ENCODE data around the gene IRF6. TPM values are rescaled to one million over a fixed set of nuclear protein-coding genes. Genes with fewer than 3 reads are reported as not detected.

Gene IRF6
- total RNA-seq, 1 experiment from 2014 or later: 17.2 TPM

DNA sequence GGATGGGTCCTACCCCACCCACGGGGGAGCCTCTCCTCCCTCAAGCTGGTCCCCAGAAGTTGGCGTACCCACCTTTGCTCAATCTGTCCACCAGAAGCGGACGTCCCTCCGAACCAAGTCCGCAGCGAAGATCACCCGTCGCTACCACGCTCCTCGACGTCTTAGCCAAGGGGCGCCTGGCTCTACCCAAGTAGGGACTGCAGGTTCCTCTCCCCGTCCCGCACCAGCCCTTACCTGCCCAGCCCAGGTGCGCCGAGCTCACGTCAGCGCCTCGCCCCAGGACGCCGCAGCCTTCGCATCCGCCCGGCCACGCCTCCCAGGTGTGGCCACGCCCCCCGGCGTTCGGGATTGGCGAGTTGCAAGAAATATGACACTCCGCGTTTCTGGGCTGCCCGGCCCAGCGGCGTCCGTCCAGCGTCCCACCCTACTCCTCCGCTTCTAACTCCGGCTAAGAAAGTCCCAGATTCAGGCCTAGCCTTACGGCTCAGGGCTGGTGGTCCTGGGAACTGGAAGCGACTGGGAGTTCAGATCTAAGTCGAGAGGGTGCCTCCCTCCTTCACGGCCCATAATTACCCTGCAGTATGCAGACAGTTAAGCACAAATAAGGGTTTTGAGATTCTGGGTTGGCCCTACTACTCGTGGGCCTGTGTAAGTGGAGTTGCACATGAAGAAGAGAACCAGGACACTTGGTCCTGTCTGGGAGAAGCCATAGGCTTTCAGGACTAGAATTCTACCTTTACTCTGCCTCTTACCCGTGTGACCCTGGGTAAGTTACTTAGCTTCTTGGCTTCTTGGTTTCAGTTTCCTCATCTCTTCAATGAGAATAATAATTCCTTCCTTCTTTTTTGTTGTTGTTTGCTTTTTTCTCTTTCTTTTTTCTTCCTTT, at the start of gene IRF6 (continued):
- TF ChIP-seq, protein P1, sequence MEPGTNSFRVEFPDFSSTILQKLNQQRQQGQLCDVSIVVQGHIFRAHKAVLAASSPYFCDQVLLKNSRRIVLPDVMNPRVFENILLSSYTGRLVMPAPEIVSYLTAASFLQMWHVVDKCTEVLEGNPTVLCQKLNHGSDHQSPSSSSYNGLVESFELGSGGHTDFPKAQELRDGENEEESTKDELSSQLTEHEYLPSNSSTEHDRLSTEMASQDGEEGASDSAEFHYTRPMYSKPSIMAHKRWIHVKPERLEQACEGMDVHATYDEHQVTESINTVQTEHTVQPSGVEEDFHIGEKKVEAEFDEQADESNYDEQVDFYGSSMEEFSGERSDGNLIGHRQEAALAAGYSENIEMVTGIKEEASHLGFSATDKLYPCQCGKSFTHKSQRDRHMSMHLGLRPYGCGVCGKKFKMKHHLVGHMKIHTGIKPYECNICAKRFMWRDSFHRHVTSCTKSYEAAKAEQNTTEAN (CRISPR knock-in tag; IDR thresholded peaks at IDR 0.05): 0 out of 2 replicates have a peak, but pooled peaks have one; percentile 15
- TF ChIP-seq ATF1 (CRISPR knock-in tag; IDR thresholded peaks at IDR 0.05) (no peak), ETV6 (CRISPR knock-in tag; IDR thresholded peaks at IDR 0.05) (peak; percentile 69; the same call in 1 of the 2 replicates), ESRRA (CRISPR knock-in tag; IDR thresholded peaks at IDR 0.05; ENCODE audit: borderline replicate concordance) (no peak)
- TF ChIP-seq, protein P2, sequence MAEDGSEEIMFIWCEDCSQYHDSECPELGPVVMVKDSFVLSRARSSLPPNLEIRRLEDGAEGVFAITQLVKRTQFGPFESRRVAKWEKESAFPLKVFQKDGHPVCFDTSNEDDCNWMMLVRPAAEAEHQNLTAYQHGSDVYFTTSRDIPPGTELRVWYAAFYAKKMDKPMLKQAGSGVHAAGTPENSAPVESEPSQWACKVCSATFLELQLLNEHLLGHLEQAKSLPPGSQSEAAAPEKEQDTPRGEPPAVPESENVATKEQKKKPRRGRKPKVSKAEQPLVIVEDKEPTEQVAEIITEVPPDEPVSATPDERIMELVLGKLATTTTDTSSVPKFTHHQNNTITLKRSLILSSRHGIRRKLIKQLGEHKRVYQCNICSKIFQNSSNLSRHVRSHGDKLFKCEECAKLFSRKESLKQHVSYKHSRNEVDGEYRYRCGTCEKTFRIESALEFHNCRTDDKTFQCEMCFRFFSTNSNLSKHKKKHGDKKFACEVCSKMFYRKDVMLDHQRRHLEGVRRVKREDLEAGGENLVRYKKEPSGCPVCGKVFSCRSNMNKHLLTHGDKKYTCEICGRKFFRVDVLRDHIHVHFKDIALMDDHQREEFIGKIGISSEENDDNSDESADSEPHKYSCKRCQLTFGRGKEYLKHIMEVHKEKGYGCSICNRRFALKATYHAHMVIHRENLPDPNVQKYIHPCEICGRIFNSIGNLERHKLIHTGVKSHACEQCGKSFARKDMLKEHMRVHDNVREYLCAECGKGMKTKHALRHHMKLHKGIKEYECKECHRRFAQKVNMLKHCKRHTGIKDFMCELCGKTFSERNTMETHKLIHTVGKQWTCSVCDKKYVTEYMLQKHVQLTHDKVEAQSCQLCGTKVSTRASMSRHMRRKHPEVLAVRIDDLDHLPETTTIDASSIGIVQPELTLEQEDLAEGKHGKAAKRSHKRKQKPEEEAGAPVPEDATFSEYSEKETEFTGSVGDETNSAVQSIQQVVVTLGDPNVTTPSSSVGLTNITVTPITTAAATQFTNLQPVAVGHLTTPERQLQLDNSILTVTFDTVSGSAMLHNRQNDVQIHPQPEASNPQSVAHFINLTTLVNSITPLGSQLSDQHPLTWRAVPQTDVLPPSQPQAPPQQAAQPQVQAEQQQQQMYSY (CRISPR knock-in tag; IDR thresholded peaks at IDR 0.05): no peak
- TF ChIP-seq, protein P3, sequence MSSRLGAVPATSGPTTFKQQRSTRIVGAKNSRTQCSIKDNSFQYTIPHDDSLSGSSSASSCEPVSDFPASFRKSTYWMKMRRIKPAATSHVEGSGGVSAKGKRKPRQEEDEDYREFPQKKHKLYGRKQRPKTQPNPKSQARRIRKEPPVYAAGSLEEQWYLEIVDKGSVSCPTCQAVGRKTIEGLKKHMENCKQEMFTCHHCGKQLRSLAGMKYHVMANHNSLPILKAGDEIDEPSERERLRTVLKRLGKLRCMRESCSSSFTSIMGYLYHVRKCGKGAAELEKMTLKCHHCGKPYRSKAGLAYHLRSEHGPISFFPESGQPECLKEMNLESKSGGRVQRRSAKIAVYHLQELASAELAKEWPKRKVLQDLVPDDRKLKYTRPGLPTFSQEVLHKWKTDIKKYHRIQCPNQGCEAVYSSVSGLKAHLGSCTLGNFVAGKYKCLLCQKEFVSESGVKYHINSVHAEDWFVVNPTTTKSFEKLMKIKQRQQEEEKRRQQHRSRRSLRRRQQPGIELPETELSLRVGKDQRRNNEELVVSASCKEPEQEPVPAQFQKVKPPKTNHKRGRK (CRISPR knock-in tag; IDR thresholded peaks at IDR 0.05; ENCODE audit: borderline replicate concordance): no peak

DNA sequence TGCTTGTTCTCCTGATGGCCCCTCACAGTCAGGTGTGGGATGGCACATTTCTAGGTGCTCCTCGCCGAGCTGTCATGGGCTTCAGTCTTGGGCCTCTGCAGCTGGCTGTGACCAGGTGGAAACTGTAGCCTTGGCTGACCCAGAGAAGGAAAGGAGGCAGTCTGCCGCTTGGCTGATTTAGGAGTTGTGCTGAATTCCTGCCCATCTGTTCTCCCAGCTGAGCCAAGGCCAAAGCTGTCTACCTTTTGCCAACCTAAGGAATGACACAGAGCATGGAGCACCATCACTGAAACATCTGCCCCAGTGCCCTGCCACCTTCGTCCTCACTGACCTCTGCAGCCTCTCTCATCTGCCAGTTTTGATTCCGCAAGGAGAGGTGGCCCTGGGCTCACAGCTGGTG, 49.7 kb upstream of the IRF6 start:
- POLR2A ChIA-PET: no interaction called here
- TF ChIP-seq, protein P4, sequence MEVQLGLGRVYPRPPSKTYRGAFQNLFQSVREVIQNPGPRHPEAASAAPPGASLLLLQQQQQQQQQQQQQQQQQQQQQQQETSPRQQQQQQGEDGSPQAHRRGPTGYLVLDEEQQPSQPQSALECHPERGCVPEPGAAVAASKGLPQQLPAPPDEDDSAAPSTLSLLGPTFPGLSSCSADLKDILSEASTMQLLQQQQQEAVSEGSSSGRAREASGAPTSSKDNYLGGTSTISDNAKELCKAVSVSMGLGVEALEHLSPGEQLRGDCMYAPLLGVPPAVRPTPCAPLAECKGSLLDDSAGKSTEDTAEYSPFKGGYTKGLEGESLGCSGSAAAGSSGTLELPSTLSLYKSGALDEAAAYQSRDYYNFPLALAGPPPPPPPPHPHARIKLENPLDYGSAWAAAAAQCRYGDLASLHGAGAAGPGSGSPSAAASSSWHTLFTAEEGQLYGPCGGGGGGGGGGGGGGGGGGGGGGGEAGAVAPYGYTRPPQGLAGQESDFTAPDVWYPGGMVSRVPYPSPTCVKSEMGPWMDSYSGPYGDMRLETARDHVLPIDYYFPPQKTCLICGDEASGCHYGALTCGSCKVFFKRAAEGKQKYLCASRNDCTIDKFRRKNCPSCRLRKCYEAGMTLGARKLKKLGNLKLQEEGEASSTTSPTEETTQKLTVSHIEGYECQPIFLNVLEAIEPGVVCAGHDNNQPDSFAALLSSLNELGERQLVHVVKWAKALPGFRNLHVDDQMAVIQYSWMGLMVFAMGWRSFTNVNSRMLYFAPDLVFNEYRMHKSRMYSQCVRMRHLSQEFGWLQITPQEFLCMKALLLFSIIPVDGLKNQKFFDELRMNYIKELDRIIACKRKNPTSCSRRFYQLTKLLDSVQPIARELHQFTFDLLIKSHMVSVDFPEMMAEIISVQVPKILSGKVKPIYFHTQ (CRISPR knock-in tag; IDR thresholded peaks at IDR 0.05): no peak
- TF ChIP-seq PRRX2 (CRISPR knock-in tag; IDR thresholded peaks at IDR 0.05): no peak
- no peak for TF ChIP-seq ESRRA (CRISPR knock-in tag; IDR thresholded peaks at IDR 0.05; ENCODE audit: borderline replicate concordance)
- TF ChIP-seq RORB (CRISPR knock-in tag; IDR thresholded peaks at IDR 0.05): no peak
- TF ChIP-seq, protein P5, sequence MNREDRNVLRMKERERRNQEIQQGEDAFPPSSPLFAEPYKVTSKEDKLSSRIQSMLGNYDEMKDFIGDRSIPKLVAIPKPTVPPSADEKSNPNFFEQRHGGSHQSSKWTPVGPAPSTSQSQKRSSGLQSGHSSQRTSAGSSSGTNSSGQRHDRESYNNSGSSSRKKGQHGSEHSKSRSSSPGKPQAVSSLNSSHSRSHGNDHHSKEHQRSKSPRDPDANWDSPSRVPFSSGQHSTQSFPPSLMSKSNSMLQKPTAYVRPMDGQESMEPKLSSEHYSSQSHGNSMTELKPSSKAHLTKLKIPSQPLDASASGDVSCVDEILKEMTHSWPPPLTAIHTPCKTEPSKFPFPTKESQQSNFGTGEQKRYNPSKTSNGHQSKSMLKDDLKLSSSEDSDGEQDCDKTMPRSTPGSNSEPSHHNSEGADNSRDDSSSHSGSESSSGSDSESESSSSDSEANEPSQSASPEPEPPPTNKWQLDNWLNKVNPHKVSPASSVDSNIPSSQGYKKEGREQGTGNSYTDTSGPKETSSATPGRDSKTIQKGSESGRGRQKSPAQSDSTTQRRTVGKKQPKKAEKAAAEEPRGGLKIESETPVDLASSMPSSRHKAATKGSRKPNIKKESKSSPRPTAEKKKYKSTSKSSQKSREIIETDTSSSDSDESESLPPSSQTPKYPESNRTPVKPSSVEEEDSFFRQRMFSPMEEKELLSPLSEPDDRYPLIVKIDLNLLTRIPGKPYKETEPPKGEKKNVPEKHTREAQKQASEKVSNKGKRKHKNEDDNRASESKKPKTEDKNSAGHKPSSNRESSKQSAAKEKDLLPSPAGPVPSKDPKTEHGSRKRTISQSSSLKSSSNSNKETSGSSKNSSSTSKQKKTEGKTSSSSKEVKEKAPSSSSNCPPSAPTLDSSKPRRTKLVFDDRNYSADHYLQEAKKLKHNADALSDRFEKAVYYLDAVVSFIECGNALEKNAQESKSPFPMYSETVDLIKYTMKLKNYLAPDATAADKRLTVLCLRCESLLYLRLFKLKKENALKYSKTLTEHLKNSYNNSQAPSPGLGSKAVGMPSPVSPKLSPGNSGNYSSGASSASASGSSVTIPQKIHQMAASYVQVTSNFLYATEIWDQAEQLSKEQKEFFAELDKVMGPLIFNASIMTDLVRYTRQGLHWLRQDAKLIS (CRISPR knock-in tag; IDR thresholded peaks at IDR 0.05; ENCODE audit: borderline replicate concordance): no peak
- no peak for TF ChIP-seq JUN (CRISPR knock-in tag; IDR thresholded peaks at IDR 0.05)
- no peak for TF ChIP-seq FOXP1 (CRISPR knock-in tag; IDR thresholded peaks at IDR 0.05; ENCODE audit: borderline replicate concordance)
- TF ChIP-seq TP53 (CRISPR knock-in tag; IDR thresholded peaks at IDR 0.05): no peak
- no peak for TF ChIP-seq ATF1 (CRISPR knock-in tag; IDR thresholded peaks at IDR 0.05)
- ATAC-seq: no peak
- Mint-ChIP-seq H3K27ac (no peak overlapping the region), H3K4me1 (no peaks in the 10 kb centered on the region), H3K27me3 (ENCODE audit: low read depth) (no peaks in the 10 kb centered on the region), H3K36me3 (peaks cover 31% of the 10 kb centered on the region), H3K4me3 (no peak overlapping the region), H3K9me3 (peaks cover 5% of the 10 kb centered on the region)
- CTCF ChIA-PET: interaction anchor here (0.7 to 0.9 kb wide), 2 partner anchors 33 to 455 kb away, joined by 3 to 6 read pairs; no protein-coding TSS in a partner anchor
- DNase-seq (ENCODE audit: low spot score): no peak
